Right renal cortex interstitium (tissue), 3 donors: ENCODE measurements around the gene TAF13. TPM values are rescaled to one million over a fixed set of nuclear protein-coding genes. Genes with fewer than 3 reads are reported as not detected.

ENCODE experiments used
- DNase-seq, 3 donors: peaks; one replicate each; pipeline ENCODE4 v3.0.0-alpha.2; 2013; ENCODE audit warnings: low read depth in 3 of 3, low spot score in 2 of 3
- polyA plus RNA-seq, 3 donors: library from polyadenylated mRNA; unstranded; fragments of 120-200 nt; gene quantifications; one replicate each; pipeline ENCODE4 v1.2.1, GENCODE V29; 2013; ENCODE audit not compliant: insufficient read length in 3 of 3

The TAF13 gene
- 10 to 100 TPM; 44.6 to 58.3 (median 47.9) TPM for polyA plus RNA-seq

GRCh38 chr1:109075531-109076490, at the start of gene TAF13:
Gene TAF13, minus strand, starts transcription at chr1:109076003. Its CDS starts 56 bp downstream, at chr1:109075947.
- DNase-seq = peak; percentile 84 to 93 (median 90)

GRCh38 chr1:109120356-109120755, 44.6 kb upstream of the TAF13 start:
- no peak for DNase-seq

DNA sequence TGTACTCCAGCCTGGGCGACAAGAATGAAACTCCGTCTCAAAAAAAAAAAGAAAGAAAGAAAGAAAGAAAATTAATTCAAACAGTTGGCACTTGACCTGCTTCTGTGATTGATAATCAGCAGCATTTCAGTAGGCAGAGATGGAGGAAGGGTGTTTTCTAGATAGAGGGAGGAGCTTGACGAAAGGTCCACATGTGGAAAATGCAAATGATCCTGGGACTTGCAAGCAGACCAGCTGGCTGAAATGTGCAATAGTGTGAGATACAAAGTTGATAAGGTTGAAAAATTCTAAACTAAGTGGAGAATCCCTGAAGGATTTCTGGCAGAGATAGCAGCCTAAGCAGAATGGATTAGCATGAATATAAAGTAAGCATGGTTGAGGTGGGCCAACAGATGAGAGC, 42.3 kb upstream of the TAF13 start:
- no peak for DNase-seq

- DNase-seq = no peak
Observed at GRCh38 chr1:109116286-109116685, 40.5 kb upstream of the TAF13 start.

- DNase-seq = no peak
Observed at GRCh38 chr1:109115685-109116084, 39.9 kb upstream of the TAF13 start.

GRCh38 chr1:109114342-109114674, 38.5 kb upstream of the TAF13 start:
- DNase-seq = no peak

- peak in 1 of 3 donors; percentile 27 for DNase-seq
Observed at GRCh38 chr1:109113590-109114341, 38.0 kb upstream of the TAF13 start, which contains the start of gene ELAPOR1. Gene ELAPOR1, plus strand, starts transcription at chr1:109114115. Its CDS starts 69 bp downstream, at chr1:109114184.

DNA sequence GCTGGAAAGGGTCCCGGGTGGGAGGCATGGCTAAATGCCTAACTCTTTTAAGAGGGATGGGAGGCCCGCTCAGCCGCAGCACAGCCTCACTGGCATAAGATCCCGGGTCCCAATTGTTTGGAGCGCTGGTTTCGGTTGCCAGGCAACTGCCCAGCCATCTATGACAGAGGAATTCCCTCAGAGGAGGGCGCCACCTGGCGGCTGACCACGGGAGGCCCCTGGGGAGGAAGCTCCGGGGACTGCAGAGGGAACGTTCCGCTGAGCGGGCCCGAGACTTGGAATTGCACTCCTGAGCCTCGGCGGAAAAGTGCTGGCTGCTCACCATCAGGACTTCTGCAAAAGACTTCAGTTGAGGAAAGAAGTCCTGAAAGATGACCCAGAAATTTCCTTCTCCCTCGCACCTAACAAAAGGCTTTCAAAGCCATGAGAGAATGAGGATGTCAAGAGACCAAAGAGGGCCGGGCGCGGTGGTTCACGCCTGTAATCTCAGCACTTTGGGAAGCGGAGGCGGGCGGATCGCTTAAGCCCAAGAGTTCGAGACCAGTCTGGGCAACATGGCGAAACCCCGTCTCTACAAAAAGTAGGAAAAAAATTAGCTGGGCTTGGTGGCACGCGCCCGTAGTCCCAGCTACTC, 37.0 kb upstream of the TAF13 start:
- peak; percentile 87 to 90 (median 89) for DNase-seq

DNA sequence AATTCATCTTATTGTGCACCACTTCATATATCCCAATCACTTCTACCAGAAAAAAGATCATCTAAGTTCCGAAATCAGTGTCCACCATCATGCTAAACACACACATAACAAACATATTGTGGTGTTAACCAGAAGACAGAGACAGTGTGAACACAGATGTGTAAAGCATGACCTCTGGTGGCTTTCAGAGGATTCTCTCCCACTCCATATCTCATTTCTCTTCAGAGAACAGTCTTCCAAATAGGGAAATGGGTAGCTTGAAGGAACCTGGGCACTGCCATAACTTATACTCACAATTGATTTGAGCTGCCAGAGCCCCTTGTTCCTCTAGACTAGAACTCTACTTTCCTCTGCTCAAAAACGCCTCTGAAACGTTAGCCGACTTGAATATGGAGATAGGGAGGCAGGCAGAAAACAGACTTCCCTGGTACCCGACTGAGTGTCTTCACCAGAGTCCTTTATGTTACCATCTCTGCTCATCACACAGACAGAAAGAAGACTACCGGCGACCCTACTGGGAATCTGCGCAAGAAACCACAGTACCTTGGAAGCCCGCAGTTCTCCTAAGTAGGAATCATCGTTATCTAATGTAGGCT, 36.4 kb upstream of the TAF13 start:
- DNase-seq = no peak

- no peak for DNase-seq
Observed at GRCh38 chr1:109111386-109112055, 35.7 kb upstream of the TAF13 start.

DNA sequence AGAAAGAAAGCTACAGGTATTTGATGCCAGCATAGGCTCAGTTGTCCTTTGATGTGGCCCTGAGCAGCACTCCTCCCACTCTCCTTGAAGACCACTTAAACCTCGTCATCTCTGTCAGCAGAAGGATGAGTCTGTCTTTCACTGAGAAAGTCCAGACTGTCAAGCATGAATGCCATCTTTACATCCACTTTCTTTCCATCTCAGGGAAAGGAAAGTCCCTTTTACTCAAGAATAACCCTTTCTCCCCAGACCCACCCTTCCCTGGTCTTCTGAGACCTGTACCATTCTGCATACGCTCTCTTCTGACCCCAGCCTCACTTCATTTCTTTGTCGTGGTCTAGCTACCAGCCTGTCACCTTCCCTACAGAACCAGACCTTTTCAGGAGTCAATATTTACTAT, 34.1 kb upstream of the TAF13 start:
- DNase-seq = no peak

DNA sequence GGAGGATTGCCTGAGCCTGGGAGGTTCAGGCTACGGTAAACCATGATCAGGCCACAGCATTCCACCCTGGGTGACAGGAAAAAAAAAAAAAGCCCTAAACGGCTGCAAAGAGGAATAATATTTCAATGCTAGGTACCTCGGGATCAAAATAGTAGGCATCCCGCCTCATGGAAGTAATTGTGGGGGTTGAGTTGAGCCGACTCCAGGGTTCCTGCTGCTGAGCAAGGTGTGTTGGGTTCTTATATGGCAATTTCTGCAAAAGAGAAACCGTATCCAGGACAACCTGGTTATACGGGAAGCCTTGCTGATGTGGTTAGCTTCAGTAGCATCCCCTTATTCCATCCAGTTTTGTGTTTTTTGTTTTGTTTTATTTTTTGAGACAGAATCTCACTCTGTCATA, 32.0 kb upstream of the TAF13 start:
- DNase-seq = no peak

DNA sequence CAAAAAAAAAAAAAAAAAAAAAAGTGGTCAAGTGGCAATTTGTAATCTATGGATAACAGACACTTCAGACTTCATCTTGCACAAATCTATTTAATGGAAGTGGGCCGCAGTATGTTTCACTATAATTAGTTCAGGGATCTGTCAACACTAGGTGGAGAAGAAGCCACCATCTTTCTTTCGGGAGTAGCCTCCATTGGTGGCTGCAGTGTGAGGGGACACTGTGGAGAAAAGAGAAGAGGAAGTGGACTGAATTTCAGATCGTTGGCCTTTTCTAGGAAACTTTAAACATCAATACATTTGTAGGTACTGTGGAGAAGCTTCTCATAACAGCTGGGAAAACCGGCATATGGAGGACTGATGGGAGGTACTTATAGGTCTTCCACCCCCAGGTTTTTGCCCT, 30.1 kb upstream of the TAF13 start:
- DNase-seq = no peak

GRCh38 chr1:109104364-109105151, 28.8 kb upstream of the TAF13 start:
- DNase-seq = no peak

DNA sequence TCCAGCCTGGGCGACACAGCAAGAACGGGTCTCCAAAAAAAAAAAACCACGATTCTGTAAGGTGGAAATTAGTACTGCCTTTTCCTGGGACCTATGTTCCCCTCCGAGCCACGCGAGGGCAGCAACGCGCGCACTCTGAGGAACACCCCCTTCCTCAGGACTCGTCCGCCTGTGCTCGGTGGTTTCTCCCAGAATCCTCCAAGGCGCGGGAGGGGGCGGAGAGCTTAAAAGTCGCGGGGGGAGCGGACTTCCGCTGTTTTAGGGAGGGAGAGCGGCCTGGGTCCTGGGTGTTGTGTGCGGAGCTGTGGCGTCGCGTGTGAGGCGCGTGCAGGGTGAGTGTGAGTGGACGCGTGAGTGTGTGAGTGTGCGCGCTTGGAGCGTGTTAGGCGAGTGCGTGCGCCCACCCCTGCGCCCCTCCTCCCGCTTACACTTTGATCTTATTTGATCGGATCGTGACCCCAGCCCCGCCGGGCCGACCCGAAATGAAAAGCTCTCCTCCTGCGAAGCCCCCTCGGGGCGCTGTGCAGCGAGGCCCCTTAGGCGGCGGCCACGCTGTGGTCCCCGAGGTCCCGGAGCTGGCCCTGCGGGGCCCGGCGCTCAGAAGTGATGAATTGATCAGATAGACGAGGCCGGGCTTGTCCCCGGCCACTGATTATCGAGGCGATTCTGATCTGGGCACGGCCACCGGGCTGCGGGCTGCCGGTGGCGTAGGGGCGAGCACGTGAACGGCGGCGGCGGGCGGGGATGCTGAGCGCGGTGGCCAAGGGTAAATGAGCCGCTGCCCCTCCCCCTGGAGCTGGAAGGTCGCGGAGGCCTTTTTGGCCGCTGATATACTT, 24.4 kb upstream of the TAF13 start:
- peak; percentile 85 to 96 (median 90) for DNase-seq

DNA sequence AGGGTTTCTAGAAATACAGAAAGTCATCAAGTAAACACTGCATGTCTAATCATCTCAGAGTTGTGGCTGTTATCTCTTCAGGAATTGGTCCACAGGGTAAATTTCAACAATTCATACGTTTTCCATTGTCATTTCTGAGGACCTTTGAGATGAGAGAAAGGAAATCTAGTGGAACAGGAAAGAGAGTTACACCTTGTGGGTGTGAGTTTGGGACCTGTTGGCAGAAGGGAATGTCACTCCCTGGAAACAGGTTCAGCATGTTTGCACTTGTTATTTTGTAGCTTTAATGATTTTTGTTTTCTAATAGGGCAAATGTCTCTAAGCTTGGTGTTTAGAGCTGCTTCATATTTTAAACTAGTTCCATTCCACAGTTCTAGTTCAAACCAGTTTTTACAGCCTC, 20.3 kb upstream of the TAF13 start:
- DNase-seq = no peak

GRCh38 chr1:109095631-109096030, 19.8 kb upstream of the TAF13 start:
- no peak for DNase-seq

GRCh38 chr1:109094871-109095270, 19.1 kb upstream of the TAF13 start:
- no peak for DNase-seq
